CD14-positive monocyte (primary cell): ENCODE results near the gene CD200. TPM values are rescaled to one million over a fixed set of nuclear protein-coding genes. Genes with fewer than 3 reads are reported as not detected.

ENCODE experiments used
- DNase-seq, 3 donors: peaks; one replicate each; pipeline ENCODE4 v3.0.0-alpha.2; 2011 to 2022
- H2AFZ ChIP-seq: 2 replicates; pipeline ENCODE4 v1.6.0; 2012; ENCODE audit warnings: mild to moderate bottlenecking, low read depth, low read length, inconsistent platforms; ENCODE audit not compliant: insufficient read depth, poor library complexity, severe bottlenecking
- H3K27ac ChIP-seq, 2 donors: 1 replicate in 1 of 2; 2 replicates in 1 of 2; pipeline ENCODE4 v1.5.1; 2012 to 2013; ENCODE audit warnings: low read length in 2 of 2, control low read depth in 1 of 2, inconsistent platforms in 1 of 2, low read depth in 1 of 2, mild to moderate bottlenecking in 1 of 2
- H3K27me3 ChIP-seq, 2 donors: one replicate each; pipeline versions ENCODE4 v1.6.0 to v1.6.1; 2011 to 2013; ENCODE audit warnings: low read length in 2 of 2; ENCODE audit not compliant: control insufficient read depth in 2 of 2, insufficient read depth in 2 of 2
- H3K36me3 ChIP-seq, 2 donors: replicated peaks in 1 of 2; 1 replicate in 1 of 2; 2 replicates in 1 of 2; pipeline versions ENCODE4 v1.5.1 to v1.6.1; 2012 to 2013; ENCODE audit warnings: low read length in 2 of 2, control low read depth in 1 of 2, inconsistent platforms in 1 of 2, mild to moderate bottlenecking in 1 of 2; ENCODE audit not compliant: insufficient read depth in 2 of 2, control insufficient read depth in 1 of 2
- H3K4me1 ChIP-seq, 2 donors: 1 replicate in 1 of 2; 2 replicates in 1 of 2; pipeline versions ENCODE4 v1.5.1 to v1.6.1; 2012 to 2013; ENCODE audit warnings: low read length in 2 of 2, control low read depth in 1 of 2, inconsistent platforms in 1 of 2, mild to moderate bottlenecking in 1 of 2, moderate library complexity in 1 of 2; ENCODE audit not compliant: insufficient read depth in 2 of 2, control insufficient read depth in 1 of 2
- H3K4me2 ChIP-seq: replicated peaks from 2 replicates; pipeline ENCODE3; 2012; ENCODE audit warnings: low read length, moderate library complexity, mild to moderate bottlenecking; ENCODE audit not compliant: poor library complexity, severe bottlenecking; ENCODE audit errors: extremely low read depth
- H3K4me3 ChIP-seq, 3 experiments: fragments of 200-600 bp in 1 of 3; sonication (generic) in 1 of 3; replicated peaks in 1 of 3; 1 replicate in 2 of 3; 2 replicates in 1 of 3; pipeline ENCODE4 v1.5.1; 2011 to 2013; ENCODE audit warnings: low read length in 3 of 3, mild to moderate bottlenecking in 3 of 3, control low read depth in 2 of 3, low read depth in 2 of 3, inconsistent platforms in 1 of 3, moderate library complexity in 1 of 3
- H3K79me2 ChIP-seq: 2 replicates; pipeline ENCODE4 v1.6.0; 2012; ENCODE audit warnings: mild to moderate bottlenecking, control low read depth, inconsistent platforms, low read length, moderate library complexity; ENCODE audit not compliant: insufficient read depth
- H3K9ac ChIP-seq: 2 replicates; pipeline ENCODE4 v1.6.0; 2017; ENCODE audit warnings: low read length, mild to moderate bottlenecking; ENCODE audit not compliant: insufficient read depth, poor library complexity, severe bottlenecking
- H3K9me3 ChIP-seq, 2 donors: replicated peaks in 1 of 2; 1 replicate in 1 of 2; 2 replicates in 1 of 2; pipeline versions ENCODE4 v1.5.1 to v1.6.1; 2012 to 2013; ENCODE audit warnings: low read length in 2 of 2, control low read depth in 1 of 2; ENCODE audit not compliant: control insufficient read depth in 1 of 2, insufficient read depth in 1 of 2
- H4K20me1 ChIP-seq: 2 replicates; pipeline ENCODE4 v1.6.0; 2012; ENCODE audit warnings: mild to moderate bottlenecking, low read length, control low read depth, moderate library complexity; ENCODE audit not compliant: insufficient read depth
- H3K27ac Mint-ChIP-seq, 7 donors: one replicate each; pipeline ENCODE4 v1.8.0; 2020; ENCODE audit warnings: mild to moderate bottlenecking in 7 of 7, mixed read lengths in 7 of 7, moderate library complexity in 6 of 7, inconsistent platforms in 2 of 7
- H3K27me3 Mint-ChIP-seq, 3 donors: one replicate each; pipeline ENCODE4 v1.8.0; 2021 to 2022; ENCODE audit warnings: low read depth in 3 of 3, mild to moderate bottlenecking in 3 of 3, mixed read lengths in 3 of 3, moderate library complexity in 3 of 3, inconsistent platforms in 1 of 3
- H3K36me3 Mint-ChIP-seq, 2 donors: one replicate each; pipeline ENCODE4 v1.8.0; 2020; ENCODE audit warnings: mixed read lengths in 2 of 2, inconsistent platforms in 1 of 2, mild to moderate bottlenecking in 1 of 2
- H3K4me1 Mint-ChIP-seq: one replicate; pipeline ENCODE4 v1.8.0; 2020; ENCODE audit warnings: mild to moderate bottlenecking, mixed read lengths
- H3K4me3 Mint-ChIP-seq, 2 donors: one replicate each; pipeline ENCODE4 v1.8.0; 2020; ENCODE audit warnings: mild to moderate bottlenecking in 2 of 2, mixed read lengths in 2 of 2, moderate library complexity in 1 of 2
- H3K9me3 Mint-ChIP-seq, 7 donors: one replicate each; pipeline ENCODE4 v1.8.0; 2020 to 2022; ENCODE audit warnings: mixed read lengths in 7 of 7, mild to moderate bottlenecking in 6 of 7, moderate library complexity in 6 of 7, inconsistent platforms in 2 of 7
- CTCF ChIP-seq: fragments of 200-600 bp; IDR thresholded peaks from one replicate; pipeline ENCODE4 v1.8.0; 2022; ENCODE audit warnings: antibody characterized with exemption, mild to moderate bottlenecking
- WGBS: methylation state at CpG from one replicate; pipeline ENCODE4 v1.1.5; 2013; ENCODE audit warnings: missing lambda C conversion rate; ENCODE audit not compliant: insufficient coverage; 5-methylcytosine and 5-hydroxymethylcytosine counted together
- intact Hi-C, 2 donors: fragments of 100-400 bp; cut with micrococcal nuclease; formaldehyde crosslinking; loops; one replicate each; pipeline versions ENCODE4 v1.15.0 to v1.15.1; 2023
- polyA plus RNA-seq, 3 donors: library from polyadenylated mRNA; depleted of rRNA in 1 of 3; unstranded in 2 of 3; stranded (reverse) in 1 of 3; fragments of 300-500 nt in 2 of 3; fragments of >200 nt in 1 of 3; fragmentation: Illumina TruSeq in 2 of 3; gene quantifications; 1 replicate in 2 of 3; 2 replicates in 1 of 3; pipeline ENCODE4 v1.2.3, GENCODE V29; 2012 to 2021

Gene CD200
- polyA plus RNA-seq, 3 donors: 0.12 to 0.13 TPM; not detected in 1

DNA sequence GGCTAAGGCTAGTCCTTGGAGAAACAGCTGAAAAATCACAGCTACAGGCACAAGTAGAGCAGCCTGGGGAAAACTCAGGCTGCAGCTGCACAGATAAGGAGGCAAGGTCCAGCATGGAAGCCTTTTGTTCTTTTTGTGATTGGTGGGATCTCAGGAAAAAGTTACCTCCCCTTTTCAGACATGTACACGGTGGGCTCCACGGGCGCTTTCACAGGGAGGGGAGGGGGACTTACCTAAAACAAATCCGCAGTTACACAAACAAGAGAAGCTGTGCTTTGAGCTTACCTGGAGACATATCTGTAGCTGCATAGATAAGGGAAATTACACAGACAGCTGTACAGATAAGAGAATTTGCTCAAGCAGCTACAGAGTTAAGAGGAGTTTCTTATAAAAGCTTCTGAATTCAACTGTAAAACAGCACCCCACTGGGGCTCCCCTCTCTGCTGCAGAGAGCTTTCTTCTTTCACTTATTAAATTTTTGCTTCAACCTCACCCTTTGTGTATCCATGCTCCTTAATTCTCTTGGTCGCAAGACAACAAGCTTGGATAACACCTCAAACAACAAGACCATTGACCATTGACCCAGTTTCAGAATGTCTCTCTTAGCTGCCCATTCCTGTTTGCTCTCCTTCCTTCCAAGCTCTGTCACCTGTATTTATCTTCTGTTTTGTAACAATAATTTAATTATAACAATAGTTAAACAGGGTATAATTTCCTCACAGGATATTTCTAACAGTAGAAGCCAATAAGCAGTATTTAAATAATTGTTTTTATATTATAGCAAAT, 10.9 kb upstream of the CD200 start:
- peaks cover 0 to 5% (median 2%) of the 10 kb centered on the region in 7 donors for H3K9me3 Mint-ChIP-seq
- intact Hi-C loops: no loop called here

More for the DNA sequence above, 10.9 kb upstream of the CD200 start:
- H3K79me2 ChIP-seq: no peaks in the 10 kb centered on the region
- no peak overlapping the region for H3K4me2 ChIP-seq
- 100% methylated on average over 1 of the region's 5 CpGs for WGBS
- H3K9ac ChIP-seq: no peak overlapping the region
- DNase-seq: no peak
- no peak overlapping the region for H3K27ac Mint-ChIP-seq
- no peak for TF ChIP-seq CTCF
- no peaks in the 10 kb centered on the region for H3K36me3 Mint-ChIP-seq
- H3K27me3 Mint-ChIP-seq: no peaks in the 10 kb centered on the region
- H4K20me1 ChIP-seq: no peaks in the 10 kb centered on the region
- no peak overlapping the region for H2AFZ ChIP-seq
- H3K9me3 ChIP-seq: peaks cover 0 to 4% of the 10 kb centered on the region in 2 donors
- H3K4me3 Mint-ChIP-seq: no peak overlapping the region
- H3K27ac ChIP-seq: no peak overlapping the region
- no peaks in the 10 kb centered on the region for H3K36me3 ChIP-seq
- H3K4me3 ChIP-seq: no peak overlapping the region
- peaks cover 12% of the 10 kb centered on the region for H3K4me1 Mint-ChIP-seq
- H3K4me1 ChIP-seq: peaks cover 2 to 9% of the 10 kb centered on the region in 2 donors
- H3K27me3 ChIP-seq: no peaks in the 10 kb centered on the region
